ENCODE measurements around the gene AUTS2.

The AUTS2 gene

GRCh38 chr7:69575651-69576050, 22.6 kb upstream of the AUTS2 start:
- ChIA-PET CTCF (no interaction called here), POLR2A (no interaction called here)
- TF ChIP-seq ZNF555 (tag by site-specific recombination; conservative IDR thresholded peaks at IDR 0.05) (no peak), MZF1 (tag by site-specific recombination; IDR thresholded peaks at IDR 0.05; ENCODE audit: borderline replicate concordance) (peak; percentile 99), TCF7L2 (IDR thresholded peaks at IDR 0.05; ENCODE audit: borderline replicate concordance, low read depth, low read length) (no peak), ZNF677 (tag by site-specific recombination; IDR thresholded peaks at IDR 0.05) (no peak), ZNF623 (tag by site-specific recombination; IDR thresholded peaks at IDR 0.05) (no peak), ZBTB7A (tag by site-specific recombination; IDR thresholded peaks at IDR 0.05; ENCODE audit: low read depth) (no peak), HOXD13 (CRISPR knock-in tag; IDR thresholded peaks at IDR 0.05; ENCODE audit: borderline replicate concordance) (no peak)
- H3K4me3 ChIP-seq (ENCODE audit: low read depth, low read length), result no peak overlapping the region
- H3K27ac ChIP-seq (ENCODE audit: extremely low read depth, low read depth, low read length), result no peak overlapping the region
- H3K4me1 ChIP-seq (ENCODE audit: control insufficient read depth, insufficient read depth, low read length), result no peaks in the 10 kb centered on the region
- no peaks in the 10 kb centered on the region for H3K36me3 ChIP-seq (ENCODE audit: control insufficient read depth in 2 of 2, insufficient read depth in 1 of 2, low read length in 2 of 2)
- no peaks in the 10 kb centered on the region for H3K9me3 ChIP-seq (ENCODE audit: control insufficient read depth, insufficient read depth, low read depth, low read length)

GRCh38 chr7:69577221-69577620, 21.1 kb upstream of the AUTS2 start:
- no peaks in the 10 kb centered on the region for H3K4me1 ChIP-seq (ENCODE audit: control insufficient read depth, insufficient read depth, low read length)
- no peaks in the 10 kb centered on the region for H3K36me3 ChIP-seq (ENCODE audit: control insufficient read depth in 2 of 2, insufficient read depth in 1 of 2, low read length in 2 of 2)
- H3K4me3 ChIP-seq (ENCODE audit: low read depth, low read length), result no peak overlapping the region
- TF ChIP-seq ZNF2 (tag by site-specific recombination; IDR thresholded peaks at IDR 0.05) (no peak), GLI4 (tag by site-specific recombination; IDR thresholded peaks at IDR 0.05) (no peak), TCF7L2 (IDR thresholded peaks at IDR 0.05; ENCODE audit: borderline replicate concordance, low read depth, low read length) (no peak), SP3 (tag by site-specific recombination; IDR thresholded peaks at IDR 0.05) (no peak), ZNF658 (tag by site-specific recombination; IDR thresholded peaks at IDR 0.05) (no peak), ZNF157 (tag by site-specific recombination; IDR thresholded peaks at IDR 0.05) (no peak), ZBTB11 (tag by site-specific recombination; conservative IDR thresholded peaks at IDR 0.05; ENCODE audit: low read depth) (no peak), KLF10 (tag by site-specific recombination; IDR thresholded peaks at IDR 0.05) (no peak), ZNF221 (tag by site-specific recombination; IDR thresholded peaks at IDR 0.05; ENCODE audit: borderline replicate concordance) (no peak)
- no peak overlapping the region for H3K27ac ChIP-seq (ENCODE audit: extremely low read depth, low read depth, low read length)
- ChIA-PET CTCF (interaction anchor here (0.5 to 1.2 kb wide), 4 partner anchors 12 to 1973 kb away, joined by 3 read pairs; no protein-coding TSS in a partner anchor), POLR2A (no interaction called here)
- no peaks in the 10 kb centered on the region for H3K9me3 ChIP-seq (ENCODE audit: control insufficient read depth, insufficient read depth, low read depth, low read length)

- no peaks in the 10 kb centered on the region for H3K4me1 ChIP-seq (ENCODE audit: control insufficient read depth, insufficient read depth, low read length)
- ChIA-PET CTCF (no interaction called here), POLR2A (no interaction called here)
- no peaks in the 10 kb centered on the region for H3K9me3 ChIP-seq (ENCODE audit: control insufficient read depth, insufficient read depth, low read depth, low read length)
- H3K4me3 ChIP-seq (ENCODE audit: low read depth, low read length), result no peak overlapping the region
- H3K27ac ChIP-seq (ENCODE audit: extremely low read depth, low read depth, low read length), result no peak overlapping the region
- no peaks in the 10 kb centered on the region for H3K36me3 ChIP-seq (ENCODE audit: control insufficient read depth in 2 of 2, insufficient read depth in 1 of 2, low read length in 2 of 2)
- TF ChIP-seq ZNF18 (tag by site-specific recombination; IDR thresholded peaks at IDR 0.05), result peak; percentile 91
- TF ChIP-seq ZBTB49 (tag by site-specific recombination; IDR thresholded peaks at IDR 0.05; ENCODE audit: low read depth), result no peak
Observed at GRCh38 chr7:69585169-69585568, 13.1 kb upstream of the AUTS2 start.
